HL-60/S4 (cell line): Measurements from ENCODE around the gene SLC25A34.

ENCODE experiments used
- in situ Hi-C: fragments of 300-500 bp; cut with MboI; formaldehyde crosslinking; loops from 2 replicates; pipeline ENCODE4 v1.14.3; 2022; ENCODE audit warnings: low sequenced_read_pairs

SLC25A34 gene

DNA sequence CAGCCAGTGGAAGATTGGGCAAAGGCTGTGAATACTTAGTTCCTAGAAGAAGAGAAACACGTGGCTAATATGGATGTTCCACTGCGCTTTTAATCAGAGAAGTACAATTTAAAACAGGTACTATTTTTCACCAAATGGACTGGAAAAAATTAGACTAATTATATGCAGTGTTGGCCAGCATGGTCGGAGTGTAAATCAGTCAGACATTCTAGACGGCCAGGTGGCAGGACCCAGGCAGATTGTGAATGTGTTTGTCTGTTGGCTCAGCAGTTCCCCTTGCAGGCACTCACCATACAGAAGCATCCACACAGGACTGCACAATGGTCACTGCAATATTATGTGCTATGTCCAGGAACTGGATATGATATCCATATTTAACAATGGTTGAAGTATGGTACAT, 23.9 kb upstream of the SLC25A34 start:
- in situ Hi-C loops: no loop called here

DNA sequence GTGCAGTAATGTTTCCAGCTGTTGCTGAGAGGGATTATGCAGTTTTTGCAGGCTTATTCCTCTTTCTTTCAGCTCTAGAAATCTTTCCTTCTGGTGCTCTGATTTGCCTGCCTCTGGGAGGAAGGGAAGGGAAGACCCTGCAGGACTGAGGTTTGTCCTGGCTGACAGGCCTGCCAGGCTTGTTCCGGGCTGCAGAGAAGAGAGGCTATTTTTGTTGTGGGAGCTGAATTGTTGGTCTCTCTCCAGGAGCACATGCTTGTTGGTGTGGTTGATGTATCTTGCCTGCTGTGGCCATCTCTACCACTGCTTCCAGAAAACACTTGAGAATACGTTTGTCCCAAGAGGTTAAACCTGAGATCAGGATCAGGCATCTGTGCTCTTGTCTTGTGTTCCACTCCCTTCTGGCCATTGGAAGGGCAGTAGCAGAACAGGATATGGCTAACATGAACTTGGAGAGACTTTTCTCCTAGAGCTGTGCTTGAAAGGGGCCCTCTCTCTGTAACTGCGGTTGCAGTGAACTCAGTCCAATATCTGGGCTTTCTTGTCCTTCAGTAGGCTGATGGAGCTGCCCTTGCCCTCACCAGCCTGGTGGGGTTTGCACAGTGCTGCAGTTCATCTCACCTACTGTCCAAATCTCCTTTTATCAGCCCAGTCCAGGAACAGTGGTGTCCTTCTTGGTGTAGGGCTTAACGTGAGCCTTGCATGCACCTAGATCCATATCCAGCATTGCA, 21.5 kb upstream of the SLC25A34 start:
- in situ Hi-C loops: no loop called here

DNA sequence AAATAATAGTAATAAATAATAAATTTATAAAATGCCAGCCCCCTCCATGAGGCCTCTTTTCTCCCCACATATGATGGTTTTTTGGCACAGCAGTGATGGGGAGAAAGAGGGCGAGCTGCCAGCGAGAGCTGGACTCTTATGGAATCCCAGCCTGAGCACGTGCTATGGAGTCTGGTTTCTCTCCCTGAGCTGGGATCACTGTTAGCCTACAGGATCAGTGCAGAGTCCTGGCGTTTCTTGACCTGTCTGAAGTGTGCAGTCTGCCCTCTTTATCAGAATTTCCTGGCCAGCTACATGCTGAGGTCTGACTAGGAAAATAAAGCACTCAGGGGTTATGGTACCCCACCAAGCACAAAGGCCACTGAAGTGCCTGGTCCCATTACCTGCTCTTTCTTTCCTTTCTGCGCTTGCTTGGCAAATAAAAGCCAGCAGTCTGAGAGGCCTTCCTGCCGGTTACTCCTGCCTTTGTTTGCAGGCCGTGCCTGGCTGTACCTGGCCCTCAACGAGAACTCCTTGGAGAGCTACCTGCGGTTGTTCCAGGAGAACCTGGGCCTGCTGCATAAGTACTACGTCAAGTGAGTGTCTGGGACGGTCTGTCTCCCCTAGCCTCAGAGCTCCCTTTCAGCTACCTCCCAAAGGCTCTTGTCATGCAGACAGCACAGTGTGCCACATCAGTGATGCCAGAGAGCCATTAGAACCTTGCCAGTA, 18.5 kb upstream of the SLC25A34 start:
- in situ Hi-C loops: no loop called here

DNA sequence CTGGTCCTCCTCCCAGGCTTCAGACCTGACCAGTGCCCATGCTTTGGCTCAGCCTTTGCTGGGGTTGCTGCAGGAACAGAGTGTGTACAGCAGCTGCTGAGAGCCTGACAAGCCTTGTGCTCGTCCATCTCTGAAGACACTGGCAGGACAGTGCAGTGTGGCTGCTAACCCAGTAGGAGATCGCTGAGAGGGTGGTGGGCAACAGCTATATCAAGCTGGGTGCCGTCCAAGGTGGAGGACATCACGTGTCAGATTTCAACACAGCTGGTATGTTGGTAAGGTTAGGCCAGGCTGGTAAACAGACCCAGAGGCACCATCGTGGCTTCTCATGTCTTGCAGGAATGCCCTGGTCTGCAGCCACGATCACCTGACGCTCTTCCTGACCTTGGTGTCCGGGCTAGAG, 17.9 kb upstream of the SLC25A34 start:
- in situ Hi-C loops: no loop called here

DNA sequence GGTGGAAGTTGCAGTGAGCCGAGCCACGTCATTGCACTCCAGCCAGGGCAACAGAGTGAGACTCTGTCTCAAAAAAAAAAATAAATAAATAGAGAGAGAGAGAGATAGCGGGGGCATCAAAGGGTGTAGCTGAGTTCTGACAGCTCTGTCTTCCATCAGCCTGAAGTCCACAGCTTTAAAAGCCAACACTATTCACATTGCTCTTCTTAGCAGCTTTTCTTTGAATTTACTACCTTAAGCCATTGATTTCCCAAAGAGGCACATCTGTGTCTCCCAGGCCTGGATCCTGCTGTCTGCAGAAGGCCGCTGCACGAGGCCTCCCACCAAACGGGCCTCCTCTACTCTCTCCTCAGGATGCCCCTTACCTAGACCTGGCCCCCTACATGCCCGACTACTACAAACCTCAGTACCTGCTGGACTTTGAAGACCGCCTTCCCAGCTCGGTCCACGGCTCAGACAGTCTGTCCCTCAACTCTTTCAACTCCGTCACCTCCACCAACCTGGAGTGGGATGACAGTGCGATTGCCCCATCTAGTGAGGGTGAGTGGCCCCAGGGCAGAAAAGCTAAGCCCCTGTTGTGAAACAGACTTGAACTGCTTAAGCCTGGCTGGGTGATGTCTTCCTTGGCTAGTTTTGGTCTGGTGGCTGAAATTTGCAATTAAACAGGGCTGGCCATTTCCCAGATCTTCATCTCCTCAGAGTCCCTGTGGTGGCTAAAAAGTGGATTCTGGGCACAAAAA, 16.5 kb upstream of the SLC25A34 start:
- in situ Hi-C loops: no loop called here

DNA sequence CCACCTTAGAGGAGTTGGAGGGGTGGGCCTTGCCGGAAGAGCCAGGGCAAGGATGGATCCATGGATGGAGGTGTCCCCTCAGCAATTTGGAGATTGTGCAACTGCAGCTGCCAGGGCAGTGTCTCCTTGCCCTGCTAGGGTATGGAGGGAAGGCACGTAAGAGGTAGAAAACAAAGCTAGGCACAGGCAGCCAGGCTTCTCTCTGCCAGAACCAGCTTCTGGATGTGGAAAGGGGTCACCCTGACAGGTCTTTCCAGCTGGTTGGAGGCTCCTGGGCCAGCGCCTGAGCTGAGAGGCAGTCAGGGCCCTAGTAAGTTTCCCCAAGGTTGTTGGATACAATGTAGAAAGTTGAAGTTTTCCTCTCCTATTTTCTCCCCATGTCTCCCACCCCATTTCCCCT, 15.2 kb upstream of the SLC25A34 start:
- in situ Hi-C loops: no loop called here

DNA sequence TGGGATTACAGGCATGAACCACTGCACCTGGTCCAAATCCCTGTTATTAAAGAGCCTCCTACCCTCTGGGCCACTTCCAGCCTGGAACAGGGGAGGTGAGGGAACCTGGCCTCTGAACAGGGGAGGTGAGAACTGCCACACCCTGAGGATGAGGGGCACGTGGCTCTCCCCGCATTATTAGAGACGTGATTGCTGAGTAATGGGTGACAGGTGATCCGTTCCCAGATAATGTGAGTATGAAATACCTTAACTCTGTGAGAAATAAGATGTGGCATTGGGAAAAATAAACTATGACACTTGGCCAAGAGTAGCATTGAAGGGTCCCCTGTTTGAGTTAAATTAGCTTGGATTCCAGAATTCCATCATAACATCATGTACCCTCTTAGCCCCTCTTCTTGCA, 13.6 kb upstream of the SLC25A34 start:
- in situ Hi-C loops: no loop called here

DNA sequence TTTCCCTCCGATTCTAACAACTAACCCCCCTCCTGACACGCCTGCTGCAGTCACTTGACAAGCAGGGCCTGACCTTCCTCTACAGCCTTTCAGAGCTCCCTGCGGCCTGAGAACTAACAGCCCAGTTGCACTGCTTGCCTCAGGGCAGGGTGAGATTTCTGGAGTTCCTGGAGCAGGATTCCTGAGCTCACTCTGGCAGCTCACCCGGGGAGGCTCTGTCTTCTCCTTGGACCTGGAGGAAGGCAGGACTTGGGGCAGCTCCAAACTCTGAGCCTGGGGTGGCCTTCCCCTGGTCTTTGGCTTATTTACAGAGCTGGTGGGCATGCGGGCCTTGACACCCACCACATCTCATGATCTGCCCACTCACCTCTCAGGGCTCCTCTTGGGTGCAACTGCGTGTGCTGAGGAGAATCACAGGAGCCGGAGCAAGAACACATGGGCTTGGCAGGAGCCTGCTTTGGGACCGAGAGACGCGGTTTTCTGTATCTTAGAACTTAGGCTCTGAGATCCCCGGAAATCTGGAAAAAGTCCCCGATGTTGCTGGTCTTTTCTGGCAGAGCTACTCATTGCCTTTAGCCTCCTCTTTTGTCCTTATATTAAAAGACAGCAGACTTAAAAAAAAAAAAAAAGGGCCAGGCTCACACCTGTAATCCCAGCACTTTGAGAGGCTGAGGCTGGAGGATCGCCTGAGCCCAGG, 13.1 kb upstream of the SLC25A34 start:
- in situ Hi-C loops: no loop called here

DNA sequence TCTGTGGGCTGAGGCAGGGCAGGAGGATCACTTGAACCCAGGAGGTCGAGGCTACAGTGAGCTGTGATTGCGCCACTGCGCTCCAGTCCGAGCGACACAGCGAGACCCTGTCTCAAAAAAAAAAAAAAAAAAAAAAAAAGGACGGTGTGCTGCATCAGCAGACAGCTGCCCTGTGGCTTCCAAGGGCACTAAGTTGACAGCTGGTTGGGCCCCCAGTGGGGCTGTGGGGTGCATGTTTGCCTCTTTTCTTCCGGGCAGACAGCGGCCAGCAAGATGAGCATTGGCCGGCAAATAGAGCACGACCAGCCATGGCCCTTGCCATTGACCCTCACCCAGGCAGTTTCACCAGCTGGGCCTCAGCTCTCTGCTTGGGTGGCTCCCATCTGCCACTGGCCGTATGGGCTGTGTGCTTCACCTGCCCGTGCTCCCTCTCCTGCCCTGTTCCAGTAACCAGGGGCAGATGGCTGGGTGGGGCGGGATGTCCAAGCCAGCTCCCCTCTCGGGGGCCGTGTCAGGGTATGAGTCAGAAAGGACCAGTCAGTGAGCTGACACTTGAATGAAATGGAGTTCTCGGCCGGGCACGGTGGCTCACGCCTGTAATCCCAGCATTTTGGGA, 12.3 kb upstream of the SLC25A34 start:
- in situ Hi-C loops: no loop called here

DNA sequence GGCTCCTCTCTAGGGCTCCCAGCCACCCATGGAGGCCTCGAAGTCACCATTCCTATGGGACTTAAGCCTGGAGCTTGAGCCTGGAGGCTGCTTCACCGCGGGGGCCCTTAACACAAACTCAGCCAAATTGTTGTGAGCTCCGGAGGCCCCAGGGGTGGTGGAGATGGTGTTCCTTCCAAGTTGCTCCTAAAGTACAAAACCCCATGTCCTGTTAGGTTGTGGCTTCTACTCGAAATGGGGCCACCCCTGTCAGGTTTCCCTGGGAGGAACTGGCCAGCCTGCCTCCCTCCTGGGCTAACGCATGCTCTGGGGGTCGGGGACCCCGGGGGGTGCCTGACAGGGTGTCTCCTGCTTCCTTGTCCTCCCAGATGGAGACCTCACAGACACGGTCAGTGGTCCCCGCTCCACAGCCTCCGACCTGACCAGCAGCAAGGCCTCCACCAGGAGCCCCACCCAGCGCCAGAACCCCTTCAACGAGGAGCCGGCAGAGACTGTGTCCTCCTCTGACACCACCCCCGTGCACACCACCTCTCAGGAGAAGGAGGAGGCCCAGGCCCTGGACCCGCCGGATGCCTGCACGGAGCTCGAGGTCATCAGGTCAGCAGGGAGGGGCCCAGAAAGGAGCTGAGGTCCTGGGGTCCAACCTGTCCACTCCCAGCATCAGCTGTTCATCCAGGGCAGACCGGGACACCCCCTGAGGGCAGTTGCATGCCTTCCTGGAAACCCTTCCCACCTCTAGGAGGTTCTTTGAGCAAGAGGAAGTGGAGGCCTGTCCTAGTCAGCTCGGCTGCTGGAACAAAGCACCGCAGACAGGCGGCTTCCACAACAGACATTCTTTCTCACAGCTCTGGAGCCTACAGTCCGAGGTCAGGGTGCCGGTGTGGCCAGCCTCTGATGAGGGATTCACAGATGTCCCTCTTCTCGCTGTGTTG, 10.8 kb upstream of the SLC25A34 start:
- in situ Hi-C loops: no loop called here

DNA sequence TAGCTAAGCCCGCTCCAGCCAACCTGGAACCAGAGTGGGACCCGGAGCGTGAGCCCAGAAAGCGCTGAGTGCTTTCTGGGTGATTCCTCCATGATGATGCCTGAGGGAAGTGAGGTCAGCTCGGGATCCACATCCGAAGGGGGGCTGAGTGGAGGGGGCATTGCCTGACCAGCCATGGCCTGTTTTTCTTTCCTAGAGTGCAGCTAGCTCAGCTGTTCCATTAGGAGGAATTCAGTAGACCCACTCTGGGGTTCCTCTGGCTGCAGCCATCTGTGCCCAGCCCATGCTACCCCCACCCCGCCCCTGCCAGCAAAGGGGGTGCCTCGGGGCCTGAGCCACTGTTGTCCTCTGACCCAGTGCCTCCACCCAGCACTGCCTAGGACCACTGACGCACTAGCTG, 9.6 kb upstream of the SLC25A34 start:
- in situ Hi-C loops: no loop called here

DNA sequence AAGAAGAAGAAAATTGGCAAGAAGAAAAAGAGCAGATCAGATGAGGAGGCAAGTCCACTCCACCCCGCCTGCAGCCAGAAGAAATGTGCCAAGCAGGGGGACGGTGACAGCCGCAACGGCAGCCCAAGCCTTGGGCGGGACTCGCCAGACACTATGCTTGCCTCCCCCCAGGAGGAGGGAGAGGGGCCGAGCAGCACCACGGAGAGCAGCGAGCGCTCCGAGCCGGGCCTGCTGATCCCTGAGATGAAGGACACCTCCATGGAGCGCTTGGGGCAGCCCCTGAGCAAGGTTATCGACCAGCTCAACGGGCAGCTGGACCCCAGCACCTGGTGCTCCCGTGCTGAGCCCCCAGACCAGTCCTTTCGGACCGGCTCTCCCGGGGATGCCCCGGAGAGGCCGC, 9.0 kb upstream of the SLC25A34 start:
- in situ Hi-C loops: no loop called here

DNA sequence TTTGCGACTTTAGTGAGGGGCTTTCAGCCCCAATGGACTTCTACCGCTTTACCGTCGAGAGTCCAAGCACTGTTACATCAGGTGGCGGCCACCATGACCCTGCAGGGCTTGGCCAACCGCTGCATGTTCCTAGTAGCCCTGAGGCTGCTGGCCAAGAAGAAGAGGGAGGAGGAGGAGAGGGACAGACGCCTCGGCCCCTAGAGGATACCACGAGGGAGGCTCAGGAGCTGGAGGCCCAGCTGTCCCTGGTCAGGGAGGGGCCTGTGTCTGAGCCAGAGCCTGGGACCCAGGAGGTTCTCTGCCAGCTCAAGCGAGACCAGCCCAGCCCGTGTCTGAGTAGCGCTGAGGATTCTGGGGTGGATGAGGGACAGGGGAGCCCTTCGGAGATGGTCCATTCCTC, 8.6 kb upstream of the SLC25A34 start:
- in situ Hi-C loops: no loop called here

DNA sequence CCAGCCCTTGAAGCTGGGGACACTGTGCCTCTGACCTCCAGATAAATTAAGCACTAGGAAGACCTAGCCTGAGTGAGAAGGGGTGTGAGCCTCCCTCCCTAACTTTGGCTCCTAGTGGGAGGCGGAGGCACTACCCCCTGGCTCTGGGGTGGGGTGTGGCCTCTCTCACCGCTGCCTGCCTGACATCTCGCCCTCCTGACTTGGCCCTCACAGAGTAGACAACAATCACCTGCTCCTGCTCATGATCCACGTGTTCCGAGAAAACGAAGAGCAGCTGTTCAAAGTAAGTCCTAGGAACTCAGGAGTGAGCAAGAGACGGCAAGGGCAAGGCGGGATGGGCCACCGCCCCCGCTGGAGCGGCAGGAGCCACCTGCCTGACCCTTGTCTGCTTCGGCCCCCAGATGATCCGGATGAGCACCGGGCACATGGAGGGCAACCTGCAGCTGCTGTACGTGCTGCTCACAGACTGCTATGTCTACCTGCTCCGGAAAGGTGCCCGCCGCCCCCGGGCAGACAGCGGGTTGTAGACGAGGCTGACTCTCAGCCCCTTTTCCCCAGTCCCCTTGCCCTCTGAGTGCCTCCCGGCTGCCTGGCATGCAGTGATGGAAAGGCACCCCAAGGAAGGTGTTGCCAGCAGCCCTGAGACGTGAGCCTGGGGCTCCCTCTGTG, 8.1 kb upstream of the SLC25A34 start:
- in situ Hi-C loops: no loop called here

DNA sequence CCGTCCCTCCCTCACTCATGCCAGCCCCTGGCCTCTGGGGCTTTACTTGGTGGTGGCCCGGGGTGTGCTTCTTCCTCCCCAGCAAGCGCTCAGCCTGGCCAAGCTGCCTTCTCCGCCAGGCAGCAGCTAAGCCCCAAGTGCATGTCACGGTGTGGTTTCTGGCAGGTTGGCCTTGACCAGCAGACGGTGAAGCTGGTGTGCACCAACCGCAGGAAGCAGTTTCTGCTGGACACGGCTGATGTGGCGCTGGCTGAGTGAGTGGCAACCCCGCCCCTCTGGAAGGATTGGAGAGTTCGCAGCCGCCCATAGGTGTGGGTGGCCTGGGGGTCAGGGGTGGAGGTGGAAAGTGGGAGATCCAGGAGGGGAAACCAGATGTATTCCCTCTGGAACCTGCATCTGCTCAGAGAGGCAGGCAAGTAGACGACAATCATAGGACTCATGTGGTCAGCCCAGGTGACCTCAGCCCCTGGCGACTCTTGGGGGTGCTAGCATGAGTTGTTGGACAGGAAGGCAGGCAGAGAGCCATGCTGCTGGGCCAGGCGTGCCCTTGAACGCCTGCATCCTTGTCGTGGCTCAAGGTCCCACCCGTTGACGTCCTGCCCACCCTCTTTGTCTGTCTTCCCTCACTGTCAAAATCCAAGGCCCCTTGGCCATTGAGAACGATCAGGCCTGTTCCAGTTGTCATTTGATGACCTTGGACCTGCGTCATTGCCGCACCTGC, 7.0 kb upstream of the SLC25A34 start:
- in situ Hi-C loops: no loop called here

DNA sequence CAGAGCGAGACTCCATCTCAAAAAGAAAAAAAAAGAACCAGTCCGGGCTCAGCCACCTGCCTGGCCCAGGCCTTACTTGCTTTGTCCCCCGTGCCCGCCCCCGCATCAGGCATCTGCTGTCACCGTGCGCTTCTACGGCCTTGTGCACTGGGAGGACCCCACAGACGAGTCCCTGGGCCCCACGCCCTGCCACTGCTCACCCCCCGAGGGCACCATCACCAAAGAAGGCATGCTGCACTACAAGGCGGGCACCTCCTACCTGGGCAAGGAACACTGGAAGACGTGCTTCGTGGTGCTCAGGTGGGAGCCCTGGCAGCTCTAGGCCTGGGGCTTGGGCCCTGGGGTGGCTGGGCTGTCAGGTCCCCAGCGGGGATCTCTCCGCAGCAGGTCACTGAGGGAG, 5.6 kb upstream of the SLC25A34 start:
- in situ Hi-C loops: loop anchor here (10.0 kb wide), 1 partner anchor 136 kb away; no protein-coding TSS in a partner anchor

DNA sequence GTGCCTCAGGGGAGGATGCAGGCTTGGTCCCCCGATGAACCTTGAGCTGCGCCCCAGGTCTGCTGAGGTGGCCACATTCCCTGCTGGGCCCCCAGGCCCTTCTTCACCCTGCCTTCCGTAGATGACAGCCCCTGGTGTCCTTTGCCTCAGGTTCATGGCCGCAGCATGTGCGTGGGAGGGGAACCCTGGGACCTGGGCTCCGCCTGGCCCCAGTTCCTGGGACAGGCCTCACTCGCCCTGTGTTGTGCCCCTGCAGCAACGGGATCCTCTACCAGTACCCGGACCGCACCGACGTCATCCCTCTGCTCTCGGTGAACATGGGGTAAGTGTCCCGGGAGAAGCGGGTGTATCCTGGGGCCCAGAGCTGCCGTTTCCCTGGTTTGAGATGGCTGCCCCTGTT, 5.1 kb upstream of the SLC25A34 start:
- in situ Hi-C loops: loop anchor here (10.0 kb wide), 1 partner anchor 136 kb away; no protein-coding TSS in a partner anchor
